ENCODE data around the gene ST7L.
A peak's percentile ranks its signal among the peaks of the same experiment; 100 is the strongest.

The ST7L gene

GRCh38 chr1:112508278-112509004, 110.5 kb downstream of the ST7L start, which contains the start of gene WNT2B:
Gene WNT2B (plus strand): TSS chr1:112508965. CDS start chr1:112509263, 298 bp downstream.
- H3K4me3 ChIP-seq (replicated peaks; ENCODE audit: low read depth, low read length), result peak within 1 kb of the TSS; percentile 52
- peak; percentile 54 for DNase-seq (ENCODE audit: extremely low read depth, insufficient read length)
- TF ChIP-seq CTCF (IDR thresholded peaks at IDR 0.05; ENCODE audit: insufficient read depth, low read length, poor library complexity, severe bottlenecking), result no peak
- H3K27me3 ChIP-seq (replicated peaks; ENCODE audit: control insufficient read depth, insufficient read depth, low read length), result no peaks in the 10 kb centered on the region; the same call in none of the 2 replicates
- no peaks in the 10 kb centered on the region for H3K36me3 ChIP-seq (ENCODE audit: control insufficient read depth, insufficient read depth, low read length)

DNA sequence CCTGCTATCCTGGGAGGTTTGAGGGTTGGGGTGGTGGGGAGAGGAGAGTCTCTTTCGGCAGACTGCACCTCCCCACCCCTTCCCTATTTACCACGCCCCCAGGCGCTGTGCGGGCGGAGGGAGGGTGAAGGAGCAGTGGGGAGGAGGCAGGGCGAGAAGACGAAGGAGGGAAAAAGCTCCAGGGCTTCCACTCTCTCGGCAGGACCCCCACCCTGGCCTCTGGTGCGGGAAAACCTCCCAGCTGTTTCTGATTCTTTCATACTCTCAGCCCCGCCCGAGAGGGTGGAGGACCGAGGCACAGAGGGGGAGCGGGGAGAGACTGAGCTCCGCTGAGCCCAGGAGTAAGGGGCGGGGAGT, 111.0 kb downstream of the ST7L start:
- no peaks in the 10 kb centered on the region for H3K36me3 ChIP-seq (ENCODE audit: control insufficient read depth, insufficient read depth, low read length)
- TF ChIP-seq CTCF (IDR thresholded peaks at IDR 0.05; ENCODE audit: insufficient read depth, low read length, poor library complexity, severe bottlenecking), result no peak
- H3K27me3 ChIP-seq (replicated peaks; ENCODE audit: control insufficient read depth, insufficient read depth, low read length), result no peaks in the 10 kb centered on the region; the same call in none of the 2 replicates
- DNase-seq (ENCODE audit: extremely low read depth, insufficient read length), result no peak
- peak overlapping the region; percentile 52 for H3K4me3 ChIP-seq (replicated peaks; ENCODE audit: low read depth, low read length)

- DNase-seq (ENCODE audit: extremely low read depth, insufficient read length), result no peak
- Histone ChIP-seq H3K36me3 (ENCODE audit: control insufficient read depth, insufficient read depth, low read length) (no peaks in the 10 kb centered on the region), H3K4me3 (replicated peaks; ENCODE audit: low read depth, low read length) (no peak overlapping the region), H3K27me3 (replicated peaks; ENCODE audit: control insufficient read depth, insufficient read depth, low read length) (peaks cover 2% of the 10 kb centered on the region)
- no peak for TF ChIP-seq CTCF (IDR thresholded peaks at IDR 0.05; ENCODE audit: insufficient read depth, low read length, poor library complexity, severe bottlenecking)
Observed at GRCh38 chr1:112507336-112507735, 111.6 kb downstream of the ST7L start.

DNA sequence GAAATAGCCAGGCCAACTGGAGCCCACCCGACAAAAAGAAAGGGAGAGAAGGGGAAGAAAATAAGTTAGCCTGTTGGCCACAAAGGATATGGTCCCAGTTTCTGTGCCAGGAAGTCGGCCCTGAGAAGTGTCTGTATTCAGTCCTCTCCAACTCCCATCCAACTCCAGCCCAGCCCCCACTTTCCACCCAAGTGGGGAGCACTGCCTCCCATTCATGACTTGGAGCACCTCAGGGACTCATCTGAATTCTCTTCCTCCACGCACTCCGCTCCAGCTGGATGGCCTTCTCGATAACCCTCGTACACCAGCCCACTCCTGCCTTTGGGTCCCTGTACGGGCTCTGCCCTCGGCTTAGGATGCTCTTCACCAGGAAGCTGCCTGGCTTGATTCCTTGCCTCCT, 112.2 kb downstream of the ST7L start:
- no peak overlapping the region for H3K4me3 ChIP-seq (replicated peaks; ENCODE audit: low read depth, low read length)
- peaks cover 2% of the 10 kb centered on the region for H3K27me3 ChIP-seq (replicated peaks; ENCODE audit: control insufficient read depth, insufficient read depth, low read length)
- no peaks in the 10 kb centered on the region for H3K36me3 ChIP-seq (ENCODE audit: control insufficient read depth, insufficient read depth, low read length)
- TF ChIP-seq CTCF (IDR thresholded peaks at IDR 0.05; ENCODE audit: insufficient read depth, low read length, poor library complexity, severe bottlenecking), result no peak
- DNase-seq (ENCODE audit: extremely low read depth, insufficient read length), result no peak

DNA sequence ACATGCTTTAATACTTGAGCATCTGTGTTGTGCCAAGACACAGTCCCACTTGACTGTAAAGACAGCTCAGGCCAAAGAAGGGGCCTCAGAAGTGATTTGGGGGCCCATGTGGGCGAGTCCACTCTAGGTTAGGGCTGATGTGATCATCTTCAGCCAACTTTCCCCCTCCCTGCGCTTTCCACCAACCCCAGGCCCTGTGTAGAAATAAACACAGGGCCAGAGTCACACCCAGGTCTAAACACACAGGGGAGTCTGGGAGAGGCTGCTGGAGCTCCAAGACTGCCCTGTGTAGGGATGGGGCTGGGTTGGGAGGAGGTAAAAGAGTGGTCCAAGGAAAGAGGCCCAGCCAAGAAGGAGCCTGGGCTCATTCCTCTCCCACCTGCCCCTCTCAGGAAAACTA, 112.6 kb downstream of the ST7L start:
- DNase-seq (ENCODE audit: extremely low read depth, insufficient read length), result no peak
- Histone ChIP-seq H3K27me3 (replicated peaks; ENCODE audit: control insufficient read depth, insufficient read depth, low read length) (peaks cover 2% of the 10 kb centered on the region), H3K4me3 (replicated peaks; ENCODE audit: low read depth, low read length) (no peak overlapping the region), H3K36me3 (ENCODE audit: control insufficient read depth, insufficient read depth, low read length) (no peaks in the 10 kb centered on the region)
- TF ChIP-seq CTCF (IDR thresholded peaks at IDR 0.05; ENCODE audit: insufficient read depth, low read length, poor library complexity, severe bottlenecking), result no peak
